CD14-positive monocyte (primary cell): Measurements from ENCODE around the gene CDK5RAP2. TPM values are rescaled to one million over a fixed set of nuclear protein-coding genes. Genes with fewer than 3 reads are reported as not detected.
A peak's percentile ranks its signal among the peaks of the same experiment; 100 is the strongest.

Experiments used
- DNase-seq, 3 donors: peaks; one replicate each; pipeline ENCODE4 v3.0.0-alpha.2; 2011 to 2022
- H2AFZ ChIP-seq: 2 replicates; pipeline ENCODE4 v1.6.0; 2012; ENCODE audit warnings: mild to moderate bottlenecking, low read depth, low read length, inconsistent platforms; ENCODE audit not compliant: insufficient read depth, poor library complexity, severe bottlenecking
- H3K27ac ChIP-seq, 2 donors: 1 replicate in 1 of 2; 2 replicates in 1 of 2; pipeline ENCODE4 v1.5.1; 2012 to 2013; ENCODE audit warnings: low read length in 2 of 2, control low read depth in 1 of 2, inconsistent platforms in 1 of 2, low read depth in 1 of 2, mild to moderate bottlenecking in 1 of 2
- H3K27me3 ChIP-seq, 2 donors: one replicate each; pipeline versions ENCODE4 v1.6.0 to v1.6.1; 2011 to 2013; ENCODE audit warnings: low read length in 2 of 2; ENCODE audit not compliant: control insufficient read depth in 2 of 2, insufficient read depth in 2 of 2
- H3K36me3 ChIP-seq, 2 donors: replicated peaks in 1 of 2; 1 replicate in 1 of 2; 2 replicates in 1 of 2; pipeline versions ENCODE4 v1.5.1 to v1.6.1; 2012 to 2013; ENCODE audit warnings: low read length in 2 of 2, control low read depth in 1 of 2, inconsistent platforms in 1 of 2, mild to moderate bottlenecking in 1 of 2; ENCODE audit not compliant: insufficient read depth in 2 of 2, control insufficient read depth in 1 of 2
- H3K4me1 ChIP-seq, 2 donors: 1 replicate in 1 of 2; 2 replicates in 1 of 2; pipeline versions ENCODE4 v1.5.1 to v1.6.1; 2012 to 2013; ENCODE audit warnings: low read length in 2 of 2, control low read depth in 1 of 2, inconsistent platforms in 1 of 2, mild to moderate bottlenecking in 1 of 2, moderate library complexity in 1 of 2; ENCODE audit not compliant: insufficient read depth in 2 of 2, control insufficient read depth in 1 of 2
- H3K4me2 ChIP-seq: replicated peaks from 2 replicates; pipeline ENCODE3; 2012; ENCODE audit warnings: low read length, moderate library complexity, mild to moderate bottlenecking; ENCODE audit not compliant: poor library complexity, severe bottlenecking; ENCODE audit errors: extremely low read depth
- H3K4me3 ChIP-seq, 3 experiments: fragments of 200-600 bp in 1 of 3; sonication (generic) in 1 of 3; replicated peaks in 1 of 3; 1 replicate in 2 of 3; 2 replicates in 1 of 3; pipeline ENCODE4 v1.5.1; 2011 to 2013; ENCODE audit warnings: low read length in 3 of 3, mild to moderate bottlenecking in 3 of 3, control low read depth in 2 of 3, low read depth in 2 of 3, inconsistent platforms in 1 of 3, moderate library complexity in 1 of 3
- H3K79me2 ChIP-seq: 2 replicates; pipeline ENCODE4 v1.6.0; 2012; ENCODE audit warnings: mild to moderate bottlenecking, control low read depth, inconsistent platforms, low read length, moderate library complexity; ENCODE audit not compliant: insufficient read depth
- H3K9ac ChIP-seq: 2 replicates; pipeline ENCODE4 v1.6.0; 2017; ENCODE audit warnings: low read length, mild to moderate bottlenecking; ENCODE audit not compliant: insufficient read depth, poor library complexity, severe bottlenecking
- H3K9me3 ChIP-seq, 2 donors: replicated peaks in 1 of 2; 1 replicate in 1 of 2; 2 replicates in 1 of 2; pipeline versions ENCODE4 v1.5.1 to v1.6.1; 2012 to 2013; ENCODE audit warnings: low read length in 2 of 2, control low read depth in 1 of 2; ENCODE audit not compliant: control insufficient read depth in 1 of 2, insufficient read depth in 1 of 2
- H4K20me1 ChIP-seq: 2 replicates; pipeline ENCODE4 v1.6.0; 2012; ENCODE audit warnings: mild to moderate bottlenecking, low read length, control low read depth, moderate library complexity; ENCODE audit not compliant: insufficient read depth
- H3K27ac Mint-ChIP-seq, 7 donors: one replicate each; pipeline ENCODE4 v1.8.0; 2020; ENCODE audit warnings: mild to moderate bottlenecking in 7 of 7, mixed read lengths in 7 of 7, moderate library complexity in 6 of 7, inconsistent platforms in 2 of 7
- H3K27me3 Mint-ChIP-seq, 3 donors: one replicate each; pipeline ENCODE4 v1.8.0; 2021 to 2022; ENCODE audit warnings: low read depth in 3 of 3, mild to moderate bottlenecking in 3 of 3, mixed read lengths in 3 of 3, moderate library complexity in 3 of 3, inconsistent platforms in 1 of 3
- H3K36me3 Mint-ChIP-seq, 2 donors: one replicate each; pipeline ENCODE4 v1.8.0; 2020; ENCODE audit warnings: mixed read lengths in 2 of 2, inconsistent platforms in 1 of 2, mild to moderate bottlenecking in 1 of 2
- H3K4me1 Mint-ChIP-seq: one replicate; pipeline ENCODE4 v1.8.0; 2020; ENCODE audit warnings: mild to moderate bottlenecking, mixed read lengths
- H3K4me3 Mint-ChIP-seq, 2 donors: one replicate each; pipeline ENCODE4 v1.8.0; 2020; ENCODE audit warnings: mild to moderate bottlenecking in 2 of 2, mixed read lengths in 2 of 2, moderate library complexity in 1 of 2
- H3K9me3 Mint-ChIP-seq, 7 donors: one replicate each; pipeline ENCODE4 v1.8.0; 2020 to 2022; ENCODE audit warnings: mixed read lengths in 7 of 7, mild to moderate bottlenecking in 6 of 7, moderate library complexity in 6 of 7, inconsistent platforms in 2 of 7
- WGBS: methylation state at CpG from one replicate; pipeline ENCODE4 v1.1.5; 2013; ENCODE audit warnings: missing lambda C conversion rate; ENCODE audit not compliant: insufficient coverage; 5-methylcytosine and 5-hydroxymethylcytosine counted together
- intact Hi-C, 2 donors: fragments of 100-400 bp; cut with micrococcal nuclease; formaldehyde crosslinking; loops; one replicate each; pipeline versions ENCODE4 v1.15.0 to v1.15.1; 2023
- polyA plus RNA-seq, 3 donors: library from polyadenylated mRNA; depleted of rRNA in 1 of 3; unstranded in 2 of 3; stranded (reverse) in 1 of 3; fragments of 300-500 nt in 2 of 3; fragments of >200 nt in 1 of 3; fragmentation: Illumina TruSeq in 2 of 3; gene quantifications; 1 replicate in 2 of 3; 2 replicates in 1 of 3; pipeline ENCODE4 v1.2.3, GENCODE V29; 2012 to 2021
- TF ChIP-seq, protein P1 (sequence below): fragments of 200-600 bp; IDR thresholded peaks from one replicate; pipeline ENCODE4 v1.8.0; 2022; ENCODE audit warnings: antibody characterized with exemption, mild to moderate bottlenecking

The CDK5RAP2 gene
- polyA plus RNA-seq, 3 donors = 2.0 to 13.7 (median 6.1) TPM

DNA sequence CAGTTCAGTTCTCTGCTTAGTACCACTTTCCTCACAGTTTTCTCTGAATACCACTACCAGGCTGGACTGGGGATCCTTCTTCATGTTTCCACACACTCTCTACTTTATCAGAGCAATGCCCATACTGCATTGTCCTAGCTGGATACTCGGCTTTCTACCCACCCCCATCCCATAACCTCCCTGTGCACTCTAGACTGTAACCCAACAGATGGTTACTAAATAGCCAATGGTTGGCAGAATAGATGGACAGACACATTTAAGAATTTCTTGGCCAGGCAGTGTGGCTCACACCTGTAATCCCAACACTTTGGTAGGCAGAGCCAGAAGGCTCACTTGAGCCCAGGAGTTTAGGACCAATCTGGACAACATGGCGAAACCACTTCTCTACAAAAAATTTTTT is 22.8 kb downstream of the CDK5RAP2 start:
- H2AFZ ChIP-seq = no peak overlapping the region
- Mint-ChIP-seq H3K27me3 (peaks cover 2 to 5% (median 3%) of the 10 kb centered on the region in 3 donors), H3K36me3 (peaks cover 50 to 60% of the 10 kb centered on the region in 2 donors), H3K4me3 (peak overlapping the region in 1 of 2 donors; percentile 42), H3K4me1 (peaks cover 8% of the 10 kb centered on the region), H3K9me3 (peaks cover 0 to 2% (median 0%) of the 10 kb centered on the region in 7 donors), H3K27ac (peak overlapping the region in 1 of 7 donors; percentile 23)
- H4K20me1 ChIP-seq = peaks cover 9% of the 10 kb centered on the region
- no peaks in the 10 kb centered on the region for H3K27me3 ChIP-seq
- intact Hi-C loops = no loop called here
- H3K4me1 ChIP-seq = peaks cover 14 to 15% of the 10 kb centered on the region in 2 donors
- H3K4me3 ChIP-seq = no peak overlapping the region
- H3K27ac ChIP-seq = no peak overlapping the region
- H3K9me3 ChIP-seq = no peaks in the 10 kb centered on the region
- H3K4me2 ChIP-seq = no peak overlapping the region
- no CpG with 5 or more reads among the region's 2 CpGs for WGBS
- peaks cover 10% of the 10 kb centered on the region for H3K79me2 ChIP-seq
- no peak for DNase-seq
- H3K9ac ChIP-seq = no peak overlapping the region
- TF ChIP-seq, protein P1, sequence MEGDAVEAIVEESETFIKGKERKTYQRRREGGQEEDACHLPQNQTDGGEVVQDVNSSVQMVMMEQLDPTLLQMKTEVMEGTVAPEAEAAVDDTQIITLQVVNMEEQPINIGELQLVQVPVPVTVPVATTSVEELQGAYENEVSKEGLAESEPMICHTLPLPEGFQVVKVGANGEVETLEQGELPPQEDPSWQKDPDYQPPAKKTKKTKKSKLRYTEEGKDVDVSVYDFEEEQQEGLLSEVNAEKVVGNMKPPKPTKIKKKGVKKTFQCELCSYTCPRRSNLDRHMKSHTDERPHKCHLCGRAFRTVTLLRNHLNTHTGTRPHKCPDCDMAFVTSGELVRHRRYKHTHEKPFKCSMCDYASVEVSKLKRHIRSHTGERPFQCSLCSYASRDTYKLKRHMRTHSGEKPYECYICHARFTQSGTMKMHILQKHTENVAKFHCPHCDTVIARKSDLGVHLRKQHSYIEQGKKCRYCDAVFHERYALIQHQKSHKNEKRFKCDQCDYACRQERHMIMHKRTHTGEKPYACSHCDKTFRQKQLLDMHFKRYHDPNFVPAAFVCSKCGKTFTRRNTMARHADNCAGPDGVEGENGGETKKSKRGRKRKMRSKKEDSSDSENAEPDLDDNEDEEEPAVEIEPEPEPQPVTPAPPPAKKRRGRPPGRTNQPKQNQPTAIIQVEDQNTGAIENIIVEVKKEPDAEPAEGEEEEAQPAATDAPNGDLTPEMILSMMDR = no peak
- H3K36me3 ChIP-seq = peaks cover 12 to 42% of the 10 kb centered on the region in 2 donors

DNA sequence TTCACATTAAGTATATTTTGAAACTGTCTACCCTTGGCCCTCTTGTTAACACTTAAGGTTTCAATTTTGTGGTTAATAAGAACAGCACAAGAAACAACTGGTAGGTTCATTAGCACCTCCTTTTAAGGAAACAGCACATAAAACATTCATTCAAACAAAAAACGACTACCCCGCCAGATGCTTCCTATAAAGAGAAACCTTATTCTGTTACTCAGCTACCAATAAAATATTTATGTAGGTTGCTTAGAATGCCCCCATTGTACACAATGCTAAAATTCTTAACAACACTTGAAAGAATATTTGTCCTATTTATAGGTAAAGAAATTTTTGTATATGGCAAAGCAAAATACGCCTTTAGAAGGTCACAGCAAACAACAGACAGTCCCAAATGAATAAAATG is 23.2 kb downstream of the CDK5RAP2 start:
- WGBS = 100% methylated on average over 1 of the region's 3 CpGs
- H3K27me3 ChIP-seq = no peaks in the 10 kb centered on the region
- TF ChIP-seq, protein P1 = no peak
- no peaks in the 10 kb centered on the region for H3K9me3 ChIP-seq
- intact Hi-C loops = no loop called here
- no peak overlapping the region for H3K27ac ChIP-seq
- Mint-ChIP-seq H3K36me3 (peaks cover 46 to 56% of the 10 kb centered on the region in 2 donors), H3K27ac (no peak overlapping the region), H3K9me3 (peaks cover 0 to 2% (median 0%) of the 10 kb centered on the region in 7 donors), H3K4me1 (peaks cover 8% of the 10 kb centered on the region), H3K4me3 (no peak overlapping the region), H3K27me3 (peaks cover 2 to 5% (median 3%) of the 10 kb centered on the region in 3 donors)
- no peak overlapping the region for H3K4me2 ChIP-seq
- H3K36me3 ChIP-seq = peaks cover 9 to 37% of the 10 kb centered on the region in 2 donors
- H3K4me3 ChIP-seq = no peak overlapping the region
- H3K9ac ChIP-seq = no peak overlapping the region
- peaks cover 14 to 15% of the 10 kb centered on the region in 2 donors for H3K4me1 ChIP-seq
- peaks cover 9% of the 10 kb centered on the region for H4K20me1 ChIP-seq
- no peak overlapping the region for H2AFZ ChIP-seq
- no peak for DNase-seq
- H3K79me2 ChIP-seq = peaks cover 10% of the 10 kb centered on the region
